GM18951 (cell line): Measurements from ENCODE around the gene TXNRD2.

Source experiments
- POLR2A ChIP-seq: IDR thresholded peaks from 4 replicates; pipeline ENCODE4 v1.6.1; 2011; ENCODE audit warnings: mild to moderate bottlenecking; ENCODE audit not compliant: insufficient read length, insufficient read depth; ENCODE audit errors: extremely low read depth
- in situ Hi-C: fragments of 300-500 bp; cut with MboI; formaldehyde crosslinking; loops from one replicate; pipeline ENCODE4 v1.12.0; 2022; ENCODE audit warnings: low sequenced_read_pairs, mixed read lengths, inconsistent platforms; ENCODE audit not compliant: unreplicated experiment

TXNRD2 gene

GRCh38 chr22:19863571-19863970 lies 78.0 kb downstream of the TXNRD2 start:
- no peak for TF ChIP-seq POLR2A
- in situ Hi-C loops: no loop called here

GRCh38 chr22:19862619-19863246 lies 78.9 kb downstream of the TXNRD2 start:
- no peak for TF ChIP-seq POLR2A
- in situ Hi-C loops: no loop called here

DNA sequence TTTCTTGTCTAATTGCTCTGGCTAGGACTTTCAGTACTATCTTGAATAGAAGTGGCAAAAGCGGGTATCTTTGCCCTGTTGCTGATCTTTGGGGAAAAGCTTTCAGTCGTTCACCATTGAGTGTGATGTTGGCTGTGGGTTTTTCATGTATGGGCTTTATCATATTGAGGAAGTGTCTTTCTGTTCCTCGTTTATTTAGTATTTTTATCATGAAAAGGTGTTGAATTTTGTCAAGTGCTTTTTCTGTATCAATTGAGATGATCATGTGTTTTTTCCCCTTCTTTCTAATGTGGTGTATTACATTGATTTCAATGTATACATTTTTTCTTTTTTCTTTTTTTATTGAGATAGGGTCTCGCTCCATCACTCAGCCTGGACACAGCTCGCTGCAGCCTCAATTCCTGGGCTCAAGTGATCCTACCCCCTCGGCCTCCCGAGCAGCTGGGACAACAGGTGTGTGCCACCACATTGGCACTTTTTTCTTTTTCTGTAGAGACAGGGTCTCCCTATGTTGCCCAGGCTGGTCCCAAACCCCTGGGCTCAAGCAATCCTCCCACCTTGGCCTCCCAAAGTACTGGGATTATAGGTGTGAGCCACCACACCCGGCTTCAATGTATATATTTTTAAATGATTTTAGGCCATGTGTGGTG lies 81.6 kb downstream of the TXNRD2 start:
- no peak for TF ChIP-seq POLR2A
- in situ Hi-C loops: no loop called here

DNA sequence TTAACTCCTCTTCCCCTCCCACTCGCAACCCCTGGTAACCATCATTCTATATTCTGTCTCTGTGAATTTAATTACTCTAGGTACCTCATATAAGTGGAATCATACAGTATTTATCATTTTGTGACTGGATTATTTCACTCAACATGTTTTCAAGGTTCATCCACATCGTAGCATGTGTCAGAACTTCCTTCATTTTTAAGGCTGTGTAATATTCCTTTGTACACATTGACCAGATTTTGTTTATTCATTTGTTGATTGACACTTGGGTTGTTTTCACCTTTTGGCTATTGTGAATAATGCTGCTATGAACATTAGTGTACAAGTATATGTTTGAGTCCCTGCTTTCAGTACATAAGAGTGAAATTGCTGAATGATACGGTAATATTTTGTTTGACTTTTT lies 84.2 kb downstream of the TXNRD2 start:
- in situ Hi-C loops: no loop called here

GRCh38 chr22:19855504-19856409 lies 85.9 kb downstream of the TXNRD2 start:
- TF ChIP-seq POLR2A: peak; percentile 47
- in situ Hi-C loops: no loop called here

More for the DNA sequence above, 84.2 kb downstream of the TXNRD2 start:
- TF ChIP-seq POLR2A: no peak

DNA sequence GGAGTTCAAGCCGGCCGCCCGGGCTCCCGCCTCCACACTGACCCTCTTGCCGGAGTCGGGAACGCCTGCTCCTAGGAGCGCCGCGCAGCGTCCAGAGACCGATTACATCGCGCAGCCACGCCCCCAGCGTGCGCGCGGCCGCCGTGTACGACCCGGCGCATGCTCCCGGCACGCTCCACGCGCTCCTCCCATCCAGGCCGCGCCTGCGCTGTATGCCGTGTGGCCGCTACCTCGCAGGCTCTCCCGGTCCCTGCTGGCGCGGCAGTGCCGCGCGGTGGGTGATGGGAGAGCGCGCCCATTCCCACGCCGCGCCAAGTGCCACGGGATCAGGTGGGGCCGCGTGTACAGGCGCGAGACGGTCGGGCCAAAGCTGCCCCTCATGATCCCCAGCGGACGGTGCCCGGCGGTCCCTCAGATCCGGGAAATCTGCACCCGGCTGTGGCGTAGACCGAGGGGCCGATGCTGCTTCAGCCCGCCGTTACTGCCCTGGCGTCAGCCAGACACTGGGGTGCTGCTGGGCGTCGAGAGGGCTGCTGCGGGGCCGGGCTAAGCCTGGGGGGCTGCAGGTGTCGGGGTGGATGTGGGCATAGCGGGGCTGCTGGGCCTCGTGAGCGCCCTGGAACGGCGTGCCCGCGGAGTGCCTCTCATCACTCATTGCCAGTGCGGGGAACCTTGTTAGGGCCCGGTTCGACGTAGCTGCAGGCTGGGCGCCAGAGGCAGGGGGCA lies 86.7 kb downstream of the TXNRD2 start, which contains the start of the genes GNB1L and RTL10:
TSS of gene GNB1L (minus strand) at position 97 of the 726 bp plus-strand sequence. CDS start 33,519 bp downstream, outside the sequence.
TSS of gene RTL10 (minus strand) at position 97 of the 726 bp plus-strand sequence. CDS start 2,613 bp downstream, outside the sequence.
- TF ChIP-seq POLR2A: peak; percentile 98
- in situ Hi-C loops: no loop called here

DNA sequence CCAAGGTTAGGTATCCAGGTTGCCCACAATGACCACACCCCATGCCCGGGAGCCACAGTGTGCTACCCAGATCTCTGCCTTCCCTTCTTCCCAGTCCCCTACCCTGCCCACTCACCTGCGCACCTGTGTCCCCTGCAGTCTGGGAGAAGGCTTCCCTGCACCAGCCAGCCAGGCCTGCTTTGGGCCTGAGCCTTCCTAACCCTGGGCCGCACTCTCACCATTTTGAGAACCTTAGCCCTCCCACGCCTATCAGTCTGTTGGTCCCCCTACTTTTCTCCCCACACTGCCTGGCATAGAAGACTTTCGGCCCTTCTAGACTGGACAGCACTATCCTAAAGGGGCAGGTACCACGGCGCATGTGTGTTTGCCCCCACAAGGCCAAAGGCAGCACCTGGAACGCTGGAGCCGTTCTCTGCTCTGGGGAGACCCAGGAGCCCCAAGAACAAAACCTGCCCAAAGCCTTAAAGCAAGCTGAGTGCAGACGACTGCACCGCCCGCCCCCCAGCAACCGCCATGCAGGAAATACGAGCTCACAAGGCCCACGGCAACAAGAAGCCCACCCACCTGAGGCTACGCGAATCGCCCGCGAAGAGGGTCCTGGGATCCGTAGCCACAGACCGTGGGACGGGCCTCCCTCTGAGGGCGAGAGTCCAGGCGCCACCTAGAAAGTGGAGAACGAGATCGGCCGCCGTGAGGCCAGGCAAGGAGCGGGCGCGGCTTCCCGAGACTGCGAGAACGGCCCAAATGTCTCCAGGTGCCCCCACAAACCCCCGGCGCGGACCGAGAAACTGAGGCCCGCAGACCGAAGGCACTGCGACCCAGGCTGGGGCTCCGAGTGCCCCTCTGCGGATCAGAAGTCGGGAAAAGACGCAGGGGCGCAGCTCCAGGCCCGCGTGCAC lies 87.5 kb downstream of the TXNRD2 start:
- in situ Hi-C loops: no loop called here
- no peak for TF ChIP-seq POLR2A

GRCh38 chr22:19853058-19853878 lies 88.3 kb downstream of the TXNRD2 start:
- in situ Hi-C loops: no loop called here
- TF ChIP-seq POLR2A: no peak

DNA sequence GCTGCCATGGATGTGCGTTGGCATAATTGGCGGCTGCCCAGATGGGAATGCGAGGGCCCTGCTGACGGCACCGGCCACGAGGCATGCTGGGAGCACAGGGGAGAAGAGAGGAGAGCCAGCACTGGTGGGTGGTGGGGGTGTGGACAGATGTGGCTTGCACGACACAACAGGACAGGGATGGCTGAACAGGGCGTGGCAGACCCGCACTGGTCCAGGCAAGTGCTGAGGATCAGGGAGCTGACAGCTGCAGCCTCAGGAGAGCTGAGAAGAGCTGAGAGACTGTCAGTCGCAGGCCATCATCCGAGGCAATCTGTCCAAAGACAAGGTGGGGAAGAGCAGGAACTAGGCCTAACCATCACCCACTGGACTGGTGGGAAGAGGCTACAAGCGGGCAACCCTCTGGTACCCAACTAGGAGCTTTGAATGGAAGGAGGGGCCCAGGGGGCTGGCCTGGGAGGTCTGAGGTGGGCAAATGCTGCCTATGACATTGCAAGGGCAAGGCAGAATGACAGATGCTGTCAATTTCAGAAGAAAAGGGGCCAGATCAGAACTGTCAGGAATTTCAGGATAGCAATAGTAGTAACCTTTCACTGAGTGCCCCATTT lies 89.3 kb downstream of the TXNRD2 start:
- in situ Hi-C loops: no loop called here
- no peak for TF ChIP-seq POLR2A

GRCh38 chr22:19851291-19852176 lies 90.1 kb downstream of the TXNRD2 start:
- TF ChIP-seq POLR2A: no peak
- in situ Hi-C loops: no loop called here

DNA sequence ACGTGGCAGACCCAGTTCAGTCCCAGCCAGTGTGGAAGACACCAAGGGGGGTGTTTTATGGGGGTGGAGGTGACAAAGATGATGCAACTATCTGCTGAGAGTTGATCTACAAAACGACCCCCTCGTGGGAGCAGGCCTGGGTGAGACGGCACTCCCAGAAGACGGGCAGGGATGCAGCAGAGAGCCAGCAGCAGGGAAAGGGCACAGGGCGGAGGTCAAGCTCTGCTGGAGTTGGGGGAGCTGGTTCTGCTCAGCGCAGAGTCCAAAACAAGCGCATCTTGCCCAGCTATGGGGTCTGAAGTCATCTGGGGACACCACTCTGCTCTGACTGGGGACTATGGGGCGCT lies 90.9 kb downstream of the TXNRD2 start:
- in situ Hi-C loops: no loop called here
- no peak for TF ChIP-seq POLR2A
